HG02870 (cell line): ENCODE data around the gene FBXO7.

Source experiments
- ATAC-seq: cut with Tn5 transposase; IDR thresholded peaks from one replicate; pipeline ENCODE4 v1.9.1; 2021; ENCODE audit warnings: mild to moderate bottlenecking, moderate library complexity; ENCODE audit not compliant: unreplicated experiment

The FBXO7 gene

DNA sequence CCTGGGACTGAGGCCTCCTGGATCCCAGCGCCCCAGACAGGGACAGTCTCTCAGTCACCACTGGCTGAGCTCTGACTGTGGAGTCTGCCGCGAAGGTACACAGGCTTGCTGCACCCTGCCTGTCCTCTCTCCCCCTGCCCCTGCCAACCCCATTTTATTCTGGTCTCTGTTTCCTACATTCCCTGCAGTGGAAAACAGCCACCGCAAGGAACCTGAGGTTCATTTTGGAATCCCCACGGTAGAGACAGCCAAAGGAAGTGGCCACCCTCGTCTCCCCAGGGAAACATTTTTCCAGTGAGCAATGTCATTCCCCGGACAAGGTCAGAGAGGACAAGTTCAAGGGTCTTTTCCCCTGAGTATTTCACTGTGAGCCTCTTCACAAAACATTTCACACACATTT lies 56.6 kb downstream of the FBXO7 start:
- ATAC-seq = no peak

DNA sequence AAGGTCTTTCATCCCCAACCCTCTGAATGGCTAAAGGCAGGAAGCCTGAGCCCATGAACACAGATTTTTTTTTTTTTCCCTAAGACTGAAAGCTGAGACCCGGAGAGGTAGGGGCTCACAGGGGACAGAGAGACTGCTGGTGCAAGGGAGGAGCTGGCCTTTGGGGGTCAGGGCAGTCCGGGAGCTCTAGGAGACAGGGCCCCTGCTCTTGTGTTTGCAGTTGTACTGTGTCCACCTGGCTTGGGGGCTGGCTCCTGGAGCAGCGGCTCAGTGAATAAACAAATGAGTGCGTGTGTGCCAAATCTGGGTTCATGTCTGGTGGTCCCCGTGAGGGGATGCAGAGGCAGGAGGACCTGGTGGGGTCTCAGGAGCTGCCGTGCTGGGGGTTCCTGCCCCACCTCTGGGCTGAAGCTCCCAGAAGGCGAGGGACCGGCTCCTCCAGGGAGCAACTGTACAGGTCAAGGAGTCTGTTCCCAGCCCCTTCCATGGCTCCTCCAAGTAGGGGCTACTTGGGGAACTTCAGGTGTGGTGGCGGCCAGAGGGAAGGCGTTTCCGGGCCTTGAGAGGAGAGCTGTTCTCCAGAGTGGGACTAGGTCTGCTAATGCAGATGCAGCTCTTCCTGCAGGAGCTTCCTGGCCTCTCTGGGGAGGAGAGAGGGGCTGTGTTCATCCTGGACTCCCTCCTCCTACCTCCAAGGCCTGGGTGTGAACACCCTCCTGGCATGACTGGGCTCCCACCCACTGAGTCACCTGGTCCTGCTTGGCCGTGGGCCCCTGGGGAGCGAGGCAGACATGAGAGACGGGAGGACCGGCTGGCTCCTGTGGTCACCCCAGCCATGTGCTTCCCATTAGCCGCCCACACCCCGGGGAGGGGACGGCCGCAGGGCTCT lies 57.6 kb downstream of the FBXO7 start:
- ATAC-seq = no peak

DNA sequence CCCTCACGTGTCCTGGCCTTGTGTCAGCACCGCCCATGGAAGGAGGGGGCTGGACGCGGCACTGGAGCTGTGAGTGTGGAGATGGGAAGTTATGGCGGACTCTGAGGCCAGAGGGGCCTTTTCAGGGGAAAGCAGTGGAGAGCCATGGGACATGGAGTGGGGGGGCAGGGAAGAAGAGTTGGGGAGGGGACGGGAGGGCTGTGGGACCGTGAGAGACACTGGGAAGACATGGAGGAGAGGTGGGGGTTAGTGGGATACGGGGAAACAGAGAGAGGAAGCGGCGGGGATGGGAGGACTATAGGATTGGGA lies 58.2 kb downstream of the FBXO7 start:
- ATAC-seq = no peak

DNA sequence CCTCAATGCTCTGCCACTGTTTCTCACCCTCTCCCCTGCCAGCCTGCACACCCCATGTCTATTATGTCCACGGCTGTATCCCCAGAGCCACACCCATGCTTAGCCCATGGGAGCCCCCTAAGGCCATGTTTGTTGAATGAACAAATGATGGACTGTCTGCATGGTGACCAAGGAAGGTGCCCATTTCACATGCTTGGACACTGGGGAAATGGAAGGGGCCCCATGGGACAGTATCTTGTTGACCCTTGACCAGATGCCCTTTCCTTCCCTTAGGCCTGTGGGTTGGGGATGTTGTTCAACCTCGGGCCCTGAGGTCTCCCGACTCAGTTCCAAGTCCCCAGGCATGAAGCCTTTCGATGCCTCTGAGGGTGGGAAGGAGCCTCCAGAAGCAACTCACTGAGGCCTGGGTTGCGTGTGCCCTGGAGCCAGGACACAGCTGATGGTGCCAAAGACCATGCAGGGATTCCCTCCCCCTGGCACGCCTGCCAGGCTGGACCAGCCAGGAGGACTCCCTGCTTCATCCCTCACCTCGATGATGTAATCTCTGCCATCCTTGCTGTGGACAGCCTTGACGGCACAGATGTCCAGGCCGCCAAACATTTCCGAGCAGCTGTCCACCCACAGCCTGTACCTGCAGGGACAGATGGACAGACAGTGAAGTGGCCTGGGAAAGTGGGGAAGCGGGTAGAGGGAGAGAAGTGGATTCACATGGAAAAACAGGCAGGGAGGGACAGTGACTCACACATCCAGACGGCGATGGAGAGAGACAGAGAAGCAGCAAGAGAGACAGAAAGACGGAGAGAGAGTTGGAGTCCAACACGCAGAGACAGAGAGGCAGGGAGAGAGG lies 58.9 kb downstream of the FBXO7 start:
- ATAC-seq = no peak

DNA sequence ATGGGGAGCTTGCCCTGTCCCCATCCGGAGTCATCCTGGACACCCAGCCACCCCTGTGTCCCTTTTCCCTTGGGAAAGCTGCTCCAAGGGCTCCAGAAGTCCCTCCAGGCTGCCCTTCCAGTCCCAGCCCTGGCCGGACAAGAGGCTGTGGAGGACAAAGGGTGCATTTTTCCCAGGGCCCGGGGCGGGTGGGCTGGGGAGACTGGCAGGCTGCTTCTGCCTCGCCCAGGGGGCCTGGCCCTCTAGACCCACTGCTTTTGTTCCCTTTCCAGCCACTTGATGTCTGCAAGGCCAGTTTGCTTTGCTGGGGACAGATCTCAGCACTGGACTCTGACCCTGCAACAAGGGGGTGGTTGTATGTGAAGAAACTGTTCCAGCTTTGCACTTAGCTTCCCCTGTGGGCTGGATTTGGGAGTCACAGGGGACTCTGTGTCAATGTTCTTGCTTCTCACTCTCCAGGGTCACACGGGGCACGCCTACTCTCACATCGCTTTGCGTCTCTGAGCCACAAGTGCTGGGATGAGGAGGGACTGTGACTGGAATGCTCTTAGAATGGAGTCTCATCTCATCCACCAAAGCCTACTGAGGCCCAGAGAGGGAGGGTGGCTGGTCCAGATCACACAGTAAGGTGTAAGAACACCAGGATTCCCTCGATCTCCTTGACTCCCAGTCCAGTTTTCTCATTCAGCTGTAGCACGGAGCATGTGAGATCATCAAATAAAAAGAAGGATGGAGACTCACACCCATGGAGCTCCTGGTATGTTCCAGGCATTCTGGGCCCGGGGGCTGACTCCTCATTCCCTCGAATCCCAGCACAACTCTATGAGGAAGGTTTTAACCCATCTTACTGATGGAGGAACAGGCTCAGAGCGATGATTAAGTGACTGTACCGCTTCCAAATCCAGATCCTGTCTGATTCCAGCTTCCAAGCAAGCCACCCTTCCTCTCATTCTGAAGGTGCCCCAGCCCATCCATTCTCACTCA lies 59.9 kb downstream of the FBXO7 start:
- no peak for ATAC-seq

DNA sequence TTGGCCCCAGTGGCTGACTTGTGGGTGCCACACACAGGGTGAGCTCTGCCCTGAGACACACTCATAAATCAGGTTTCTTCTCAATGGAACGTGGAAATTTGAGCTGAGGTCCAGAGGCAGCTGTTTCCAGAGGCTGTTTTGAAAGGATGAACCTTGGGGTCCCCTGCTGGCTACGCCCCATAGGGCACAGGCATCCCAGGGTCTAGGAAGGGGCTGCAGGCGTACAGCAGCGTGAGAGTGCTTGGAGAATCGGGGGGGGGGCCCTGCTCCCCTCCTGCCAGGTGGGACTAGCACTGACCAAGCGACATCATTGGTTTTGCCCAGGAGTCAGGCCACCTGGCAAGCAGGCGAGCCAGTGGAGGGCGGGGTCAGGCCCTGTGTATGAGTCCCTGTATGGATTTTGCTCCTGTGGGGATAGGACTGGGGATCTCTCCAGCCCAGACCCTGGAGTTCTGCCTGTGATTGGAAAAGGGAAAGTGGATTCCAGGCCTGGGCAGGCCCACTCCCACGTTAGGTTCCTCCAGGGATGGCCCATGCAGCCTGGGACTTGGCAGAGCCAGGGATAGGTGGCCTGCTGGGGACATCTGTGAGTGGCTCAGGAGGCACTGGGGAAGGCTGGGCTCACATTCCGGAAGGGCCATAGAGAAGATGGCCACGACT lies 61.0 kb downstream of the FBXO7 start:
- no peak for ATAC-seq

DNA sequence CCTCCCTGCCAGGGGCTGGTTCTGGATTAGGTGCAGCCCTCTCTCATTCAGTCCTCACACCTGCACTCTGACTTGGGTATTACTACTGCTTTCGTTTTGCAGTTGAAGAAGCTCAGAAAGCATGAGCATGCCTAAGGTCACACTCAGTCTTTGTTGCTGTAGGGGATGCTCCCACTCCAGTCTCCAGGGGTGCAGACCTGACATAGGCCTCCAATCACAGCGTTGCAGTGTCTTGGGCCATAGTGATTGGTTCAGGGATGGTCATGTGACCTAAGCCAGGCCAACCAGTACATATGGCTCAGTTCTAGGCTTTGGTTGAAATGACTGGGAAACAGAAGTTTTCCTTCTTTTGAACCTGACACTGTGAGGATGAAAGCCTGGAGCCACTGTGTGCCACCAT lies 61.7 kb downstream of the FBXO7 start:
- no peak for ATAC-seq

DNA sequence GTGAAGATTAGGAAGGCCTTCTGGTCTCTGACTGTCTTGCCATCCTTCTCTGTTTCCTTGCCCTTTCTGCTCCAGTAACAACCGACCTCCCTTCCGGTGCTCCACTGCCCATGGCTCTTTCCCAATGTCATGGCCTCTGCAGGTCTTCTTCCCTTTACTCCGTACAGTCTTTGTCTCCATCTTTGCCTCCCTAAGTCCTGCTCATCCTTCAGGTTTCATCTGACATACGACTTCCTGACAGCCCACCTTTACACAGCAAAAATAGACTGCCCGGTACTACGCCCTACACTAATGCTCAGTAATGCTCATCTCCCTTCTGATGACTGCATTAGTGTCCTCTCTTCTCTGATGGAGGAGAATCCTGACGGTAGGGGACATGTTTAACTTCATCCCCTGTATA lies 63.9 kb downstream of the FBXO7 start:
- no peak for ATAC-seq

DNA sequence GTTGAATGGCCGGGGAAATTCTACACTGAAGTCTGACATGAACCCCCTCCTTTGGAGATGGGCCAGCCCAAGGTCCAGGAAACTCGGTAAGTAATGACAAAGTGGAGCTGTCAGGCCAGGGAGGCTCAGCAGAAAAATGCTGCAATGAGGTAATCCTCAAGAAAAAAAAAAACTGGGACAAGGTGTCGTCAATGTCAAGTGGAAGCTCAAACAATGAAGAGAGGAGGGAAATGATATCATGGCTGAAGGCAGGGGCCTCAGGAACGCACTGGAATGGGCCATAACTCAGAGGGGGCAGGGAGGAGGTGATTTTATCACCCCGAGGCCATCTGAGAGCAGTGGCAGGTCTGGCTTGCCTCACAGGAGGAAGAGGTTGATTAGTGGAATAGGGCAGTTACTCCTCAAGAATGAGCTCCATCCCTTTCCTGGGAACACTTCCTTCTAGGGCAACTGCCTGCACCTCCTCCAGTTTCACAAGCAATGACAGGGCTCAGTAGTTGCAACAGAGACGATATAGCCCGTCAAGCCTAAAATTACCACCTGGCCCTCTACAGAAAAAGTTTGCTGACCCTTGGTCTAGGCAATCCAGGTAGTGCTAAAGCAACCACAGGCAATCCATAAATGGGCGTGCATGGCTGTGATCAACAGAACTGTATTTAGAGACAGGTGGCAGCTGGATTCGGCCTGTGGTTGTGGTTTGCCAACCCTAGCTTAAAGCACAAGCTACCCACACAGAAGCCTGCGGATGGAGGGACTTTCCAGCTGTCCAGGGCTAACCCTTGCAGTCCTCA lies 65.2 kb downstream of the FBXO7 start:
- ATAC-seq = no peak

DNA sequence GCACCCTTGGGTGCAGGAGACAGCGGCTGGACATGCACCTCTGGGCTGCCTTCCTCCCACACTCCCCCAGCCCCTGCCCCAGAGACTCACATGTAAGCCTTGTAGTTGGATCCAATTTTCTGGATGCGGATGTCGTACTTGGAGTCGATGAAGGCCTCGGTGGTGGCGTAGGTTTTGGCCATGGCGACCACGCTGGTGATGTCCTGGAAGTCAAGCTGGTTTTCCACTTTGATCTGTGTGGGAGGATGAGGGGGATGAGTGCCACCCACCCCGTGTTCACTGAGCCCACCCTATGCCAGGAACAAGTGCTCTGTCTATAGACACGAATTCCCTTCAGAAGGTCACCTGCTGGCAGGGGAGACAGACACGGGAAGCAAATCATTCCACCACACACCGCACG lies 66.9 kb downstream of the FBXO7 start:
- ATAC-seq = no peak

DNA sequence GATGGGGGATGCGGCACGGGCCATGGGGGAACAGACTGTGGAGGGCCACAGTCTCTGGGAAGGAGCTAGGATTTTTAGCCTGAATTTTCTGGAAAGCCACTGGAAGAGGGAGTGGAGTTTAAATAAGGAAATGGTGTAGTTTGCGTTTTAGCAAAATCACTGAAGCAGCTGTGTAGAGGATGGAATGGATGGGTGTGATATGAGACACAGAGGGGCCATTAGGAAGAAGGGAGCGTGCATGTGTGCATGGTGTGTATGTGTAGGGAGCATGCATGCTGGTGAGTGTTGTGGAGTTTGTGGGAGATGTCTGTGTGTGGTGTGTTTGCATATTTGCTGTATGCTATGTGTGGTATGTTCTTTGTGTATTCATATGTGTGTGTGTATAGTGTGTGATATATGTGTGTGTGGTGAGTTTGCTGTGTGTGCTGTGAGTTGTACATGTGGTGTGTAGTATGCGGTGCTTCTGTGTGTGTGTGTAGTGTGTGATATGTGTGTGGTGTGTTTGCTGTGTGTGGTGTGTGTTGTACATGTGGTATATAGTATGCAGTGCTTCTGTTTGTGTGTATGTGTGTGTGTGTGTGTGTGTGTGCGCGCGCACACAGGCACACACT lies 67.6 kb downstream of the FBXO7 start:
- ATAC-seq = no peak

DNA sequence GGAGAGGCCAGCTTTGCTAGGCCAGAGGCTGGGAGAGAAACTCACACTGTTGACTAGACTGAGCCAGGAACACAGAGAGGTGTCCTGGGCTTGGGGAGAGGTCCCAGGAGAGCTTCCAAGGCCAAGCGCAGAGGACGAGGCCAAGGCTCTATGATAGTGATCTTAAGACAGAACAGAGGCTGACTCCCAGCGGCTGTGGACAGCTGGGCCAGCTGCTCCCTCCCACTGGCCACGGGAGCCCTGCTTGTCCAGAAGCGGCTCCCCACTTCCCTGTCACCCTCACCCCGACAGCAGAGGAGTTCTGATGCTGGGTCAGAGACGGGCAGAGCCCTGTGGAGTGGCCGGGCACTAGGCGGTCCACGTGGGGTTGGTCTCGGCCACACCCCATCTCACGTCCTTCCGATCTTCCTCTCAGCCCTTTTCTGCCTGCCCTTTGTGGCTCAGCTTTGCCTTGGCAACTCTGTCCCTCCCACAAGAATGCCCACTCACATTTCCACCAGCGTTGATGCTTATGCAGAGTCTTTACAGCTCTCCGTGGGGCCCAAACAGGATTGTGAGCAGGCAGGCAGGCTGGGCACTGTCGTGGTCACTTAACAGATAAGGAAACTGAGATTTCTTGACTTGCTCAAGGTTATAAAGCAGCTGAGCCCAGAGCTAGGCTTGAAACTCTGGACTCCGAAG lies 68.2 kb downstream of the FBXO7 start:
- no peak for ATAC-seq

DNA sequence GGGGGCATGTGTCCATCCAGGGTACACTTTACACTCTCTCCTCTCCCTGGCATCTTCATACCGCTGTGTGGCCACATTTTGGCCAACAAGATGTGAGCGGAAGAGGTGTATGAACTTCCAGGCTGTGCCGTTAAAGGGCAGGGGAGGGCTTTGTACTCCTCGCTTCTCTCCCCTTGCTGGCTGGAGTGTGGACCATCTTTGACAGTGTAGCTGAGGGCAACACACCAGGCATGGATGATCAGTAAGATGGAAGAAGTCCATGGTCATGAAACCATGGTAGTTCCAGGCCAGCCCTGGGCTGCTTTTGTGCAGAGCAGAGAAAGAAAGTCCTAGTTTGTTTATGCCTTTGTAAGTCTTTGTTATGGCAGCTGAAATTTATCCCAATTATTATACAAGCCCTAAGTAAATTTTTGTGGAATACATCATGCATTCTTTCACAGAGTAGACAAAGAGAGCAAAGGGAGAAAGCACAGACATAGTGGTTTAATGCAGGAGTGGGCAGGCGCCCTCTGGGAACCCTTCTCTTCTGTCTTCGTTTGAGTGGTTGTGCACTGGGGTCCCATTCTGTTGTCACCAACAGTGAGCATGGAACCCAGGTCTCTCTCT lies 70.4 kb downstream of the FBXO7 start:
- ATAC-seq = no peak

DNA sequence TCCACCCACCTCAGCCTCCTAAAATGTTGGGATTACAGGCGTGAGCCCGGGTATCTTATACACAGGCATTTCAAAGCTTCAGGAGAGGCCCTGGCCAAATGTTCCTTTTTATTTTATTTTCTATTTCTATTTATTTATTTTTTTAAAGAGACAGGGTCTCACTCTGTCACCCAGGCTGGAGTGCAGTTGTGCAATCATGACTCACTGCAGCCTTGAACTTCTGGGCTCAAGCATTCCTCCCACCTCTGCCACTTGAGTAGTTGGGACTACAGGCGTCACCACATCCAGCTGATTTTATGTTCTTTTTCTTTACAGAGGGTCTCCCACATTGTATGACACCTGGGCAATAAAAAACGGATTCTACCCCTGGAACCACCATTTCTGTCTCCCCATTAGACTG lies 71.2 kb downstream of the FBXO7 start:
- no peak for ATAC-seq

DNA sequence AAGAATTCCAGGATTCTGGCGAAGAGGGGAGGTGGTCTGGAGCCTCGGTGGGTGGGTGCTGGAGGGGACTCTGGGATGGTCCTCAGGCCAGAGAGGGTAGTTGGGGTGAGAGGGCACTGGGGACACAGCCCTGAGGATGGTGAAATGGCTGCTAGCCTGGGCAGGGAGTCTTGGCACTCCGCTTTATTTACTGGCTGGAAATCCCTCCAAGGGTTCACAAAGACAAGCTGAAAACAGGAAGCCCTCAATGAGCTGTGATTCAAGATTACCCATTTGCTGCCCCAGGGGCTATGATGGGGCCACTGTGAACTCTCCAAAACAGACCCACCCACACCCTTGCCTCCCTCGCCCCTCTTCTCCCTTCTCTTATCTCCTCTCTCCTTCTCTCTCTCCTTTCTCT lies 71.9 kb downstream of the FBXO7 start:
- ATAC-seq = no peak

DNA sequence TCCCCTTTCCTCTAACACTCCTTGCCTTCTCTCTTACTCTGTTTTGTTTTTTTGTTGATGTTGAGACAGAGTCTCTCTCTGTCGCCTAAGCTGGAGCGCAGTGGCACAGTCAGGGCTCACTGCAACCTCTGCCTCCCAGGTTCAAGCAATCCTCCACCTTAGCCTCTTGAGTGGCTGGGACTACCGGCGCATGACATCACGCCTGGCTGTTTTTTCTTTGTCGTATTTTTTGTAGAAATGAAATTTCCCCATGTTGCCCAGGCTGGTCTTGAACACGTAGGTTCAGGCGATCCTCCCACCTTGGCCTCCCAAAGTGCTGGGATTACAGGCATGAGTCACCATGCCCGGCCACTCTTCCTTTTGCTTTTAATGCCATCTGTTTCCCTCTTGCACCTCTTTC lies 72.3 kb downstream of the FBXO7 start:
- no peak for ATAC-seq

DNA sequence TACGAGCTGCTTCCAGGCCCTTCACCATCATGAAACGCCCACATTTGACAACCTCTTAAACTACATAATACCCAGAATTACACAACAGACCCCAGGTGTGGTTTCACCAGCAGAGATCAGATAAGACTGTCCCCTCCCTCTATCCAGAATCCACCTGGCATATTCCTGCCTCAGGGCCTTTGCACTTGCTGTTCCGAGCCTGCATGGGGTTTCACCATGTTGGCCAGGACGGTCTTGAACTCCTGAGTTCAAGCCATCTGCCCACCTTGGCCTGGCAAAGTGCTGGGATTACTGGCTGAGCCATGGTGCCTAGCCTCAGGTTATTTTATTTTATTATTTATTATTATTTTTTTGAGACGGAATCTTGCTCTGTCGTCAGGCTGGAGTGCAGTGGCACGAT lies 73.4 kb downstream of the FBXO7 start:
- ATAC-seq = no peak
